GM23338 (cell line): ENCODE measurements around the gene KRT85. TPM values are rescaled to one million over a fixed set of nuclear protein-coding genes. Genes with fewer than 3 reads are reported as not detected.

Source experiments
- ATAC-seq: fragments of 200-7000 bp; cut with Tn5 transposase; 3 replicates; pipeline ENCODE4 v1.9.1; 2020
- DNase-seq: peaks from one replicate; pipeline ENCODE4 v3.0.0-alpha.2; 2015; ENCODE audit warnings: low spot score
- H2AFZ ChIP-seq: fragments of 200-600 bp; sonication (generic); 2 replicates; pipeline ENCODE4 v1.8.0; 2016; ENCODE audit warnings: antibody characterized with exemption, mild to moderate bottlenecking, moderate library complexity
- H3F3A ChIP-seq: fragments of 200-600 bp; sonication (generic); replicated peaks from 2 replicates; pipeline ENCODE4 v1.8.0; 2017; ENCODE audit warnings: antibody characterized with exemption, mixed run types, low read depth
- H3K27ac ChIP-seq: fragments of 200-600 bp; sonication (generic); 2 replicates; pipeline ENCODE4 v1.6.1; 2016; ENCODE audit warnings: low read depth
- H3K27me3 ChIP-seq: fragments of 200-600 bp; sonication (generic); 2 replicates; pipeline ENCODE4 v1.8.0; 2016; ENCODE audit warnings: mild to moderate bottlenecking, mixed run types, moderate library complexity; ENCODE audit not compliant: insufficient read depth
- H3K36me3 ChIP-seq: fragments of 200-600 bp; sonication (generic); 2 replicates; pipeline ENCODE4 v1.8.0; 2016; ENCODE audit warnings: mild to moderate bottlenecking; ENCODE audit not compliant: insufficient read depth
- H3K4me1 ChIP-seq: fragments of 200-600 bp; sonication (generic); 2 replicates; pipeline ENCODE4 v1.8.0; 2016; ENCODE audit warnings: mild to moderate bottlenecking, moderate library complexity; ENCODE audit not compliant: insufficient read depth
- H3K4me2 ChIP-seq: fragments of 200-600 bp; sonication (generic); 2 replicates; pipeline ENCODE4 v1.7.1; 2017; ENCODE audit warnings: mixed run types
- H3K4me3 ChIP-seq: fragments of 200-600 bp; sonication (generic); 2 replicates; pipeline ENCODE4 v1.6.1; 2016; ENCODE audit warnings: mixed run types
- H3K79me2 ChIP-seq: fragments of 200-600 bp; sonication (generic); replicated peaks from 2 replicates; pipeline ENCODE4 v1.8.0; 2017; ENCODE audit warnings: mild to moderate bottlenecking; ENCODE audit not compliant: insufficient read depth
- H3K9me2 ChIP-seq: fragments of 200-600 bp; sonication (generic); 2 replicates; pipeline ENCODE4 v1.8.0; 2017; ENCODE audit not compliant: insufficient read depth
- H4K20me1 ChIP-seq: fragments of 200-600 bp; sonication (generic); replicated peaks from 2 replicates; pipeline ENCODE4 v1.8.0; 2017; ENCODE audit warnings: mild to moderate bottlenecking; ENCODE audit not compliant: insufficient read depth
- H3K27ac Mint-ChIP-seq: 2 replicates; pipeline ENCODE4 v1.8.0; 2020; ENCODE audit warnings: inconsistent platforms, mild to moderate bottlenecking, moderate library complexity, mixed read lengths
- H3K27me3 Mint-ChIP-seq: 3 replicates; pipeline ENCODE4 v1.8.0; 2022; ENCODE audit warnings: low read depth, mild to moderate bottlenecking, moderate library complexity, mixed read lengths, inconsistent platforms; ENCODE audit not compliant: insufficient read depth, poor library complexity
- H3K36me3 Mint-ChIP-seq: 3 replicates; pipeline ENCODE4 v1.8.0; 2021; ENCODE audit warnings: low read depth, mild to moderate bottlenecking, inconsistent platforms, moderate library complexity, mixed read lengths
- H3K4me1 Mint-ChIP-seq: 3 replicates; pipeline ENCODE4 v1.8.0; 2020; ENCODE audit warnings: mild to moderate bottlenecking, inconsistent platforms, mixed read lengths
- H3K4me3 Mint-ChIP-seq: 3 replicates; pipeline ENCODE4 v1.8.0; 2021; ENCODE audit warnings: moderate library complexity, mild to moderate bottlenecking, inconsistent platforms, mixed read lengths
- H3K9me3 Mint-ChIP-seq: 3 replicates; pipeline ENCODE4 v1.8.0; 2020; ENCODE audit warnings: moderate library complexity, mild to moderate bottlenecking, inconsistent platforms, mixed read lengths
- EZH2 ChIP-seq: fragments of 200-600 bp; sonication (generic); IDR thresholded peaks from one replicate; pipeline ENCODE4 v1.8.0; 2017; ENCODE audit warnings: antibody characterized with exemption, mild to moderate bottlenecking, low read depth; ENCODE audit not compliant: unreplicated experiment
- JUNB ChIP-seq: IDR thresholded peaks from one replicate; pipeline ENCODE4 v1.6.1; 2016; ENCODE audit warnings: antibody characterized with exemption; ENCODE audit not compliant: unreplicated experiment
- NANOG ChIP-seq: IDR thresholded peaks from 2 replicates; pipeline ENCODE4 v1.6.1; 2016; ENCODE audit warnings: antibody characterized with exemption, borderline replicate concordance
- POLR2AphosphoS5 ChIP-seq: IDR thresholded peaks from 2 replicates; pipeline ENCODE4 v1.6.1; 2016; ENCODE audit warnings: antibody characterized with exemption, low read depth
- REST ChIP-seq: IDR thresholded peaks from one replicate; pipeline ENCODE4 v1.6.1; 2018; ENCODE audit warnings: antibody characterized with exemption; ENCODE audit not compliant: unreplicated experiment
- STAT1 ChIP-seq: IDR thresholded peaks from one replicate; pipeline ENCODE4 v1.6.1; 2016; ENCODE audit warnings: antibody characterized with exemption; ENCODE audit not compliant: unreplicated experiment
- ZNF114 ChIP-seq: fragments of 250-450 bp; sonication (Bioruptor Pico); IDR thresholded peaks from 2 replicates; pipeline ENCODE4 v1.5.0; 2020; ENCODE audit warnings: mild to moderate bottlenecking, moderate library complexity
- polyA plus RNA-seq: library from polyadenylated mRNA; unstranded; fragments of >200 nt; fragmentation: Nextera tagmentation; extraction: Ambion mirVana; gene quantifications from 2 replicates; pipeline ENCODE4 v1.2.1, GENCODE V29; 2016
- total RNA-seq: library from RNA; depleted of rRNA; stranded (reverse); fragments of >200 nt; shearing (Covaris generic); gene quantifications from 2 replicates; pipeline ENCODE4 v1.2.3, GENCODE V29; 2014

Gene KRT85
- total and polyA plus RNA-seq, 2 experiments from 2014 or later: not detected

- Histone ChIP-seq H3K4me2 (no peak overlapping the region), H3K9me2 (no peaks in the 10 kb centered on the region), H3K27me3 (no peaks in the 10 kb centered on the region), H2AFZ (no peak overlapping the region), H3K4me1 (peaks cover 7% of the 10 kb centered on the region; the same call in 1 of the 2 replicates), H4K20me1 (no peaks in the 10 kb centered on the region), H3K79me2 (no peaks in the 10 kb centered on the region), H3K27ac (no peak overlapping the region), H3K36me3 (no peaks in the 10 kb centered on the region), H3F3A (no peaks in the 10 kb centered on the region), H3K4me3 (no peak overlapping the region)
- Mint-ChIP-seq H3K27ac (no peak overlapping the region), H3K36me3 (no peaks in the 10 kb centered on the region), H3K4me3 (no peak overlapping the region), H3K27me3 (peaks cover 6% of the 10 kb centered on the region), H3K4me1 (peaks cover 8% of the 10 kb centered on the region; the same call in 2 of the 3 replicates), H3K9me3 (no peaks in the 10 kb centered on the region)
- DNase-seq (no peak), ATAC-seq (no peak)
- TF ChIP-seq EZH2 (no peak), JUNB (no peak), REST (no peak)
Observed at GRCh38 chr12:52336641-52337040, 30.6 kb downstream of the KRT85 start.

GRCh38 chr12:52335598-52336262, 31.6 kb downstream of the KRT85 start:
- Histone ChIP-seq H3K27ac (no peak overlapping the region), H3K27me3 (no peaks in the 10 kb centered on the region), H2AFZ (peak overlapping the region; percentile 91; the same call in 1 of the 2 replicates), H3K4me3 (no peak overlapping the region), H3K36me3 (no peaks in the 10 kb centered on the region), H3F3A (no peaks in the 10 kb centered on the region), H3K9me2 (no peaks in the 10 kb centered on the region), H3K4me1 (peaks cover 7% of the 10 kb centered on the region; the same call in 1 of the 2 replicates), H3K79me2 (no peaks in the 10 kb centered on the region), H4K20me1 (no peaks in the 10 kb centered on the region), H3K4me2 (no peak overlapping the region)
- no peak overlapping the region for H3K4me3 Mint-ChIP-seq
- no peaks in the 10 kb centered on the region for H3K9me3 Mint-ChIP-seq
- H3K4me1 Mint-ChIP-seq: peaks cover 8% of the 10 kb centered on the region; the same call in 2 of the 3 replicates
- peak; percentile 53; the same call in 2 of the 3 replicates for ATAC-seq
- H3K36me3 Mint-ChIP-seq: no peaks in the 10 kb centered on the region
- peaks cover 4% of the 10 kb centered on the region for H3K27me3 Mint-ChIP-seq
- no peak for DNase-seq
- TF ChIP-seq POLR2AphosphoS5: no peak
- no peak for TF ChIP-seq NANOG
- no peak for TF ChIP-seq ZNF114 (CRISPR knock-in tag)
- no peak overlapping the region for H3K27ac Mint-ChIP-seq

GRCh38 chr12:52334185-52334584, 33.1 kb downstream of the KRT85 start:
- no peak overlapping the region for H3K27ac Mint-ChIP-seq
- Histone ChIP-seq H3F3A (no peaks in the 10 kb centered on the region), H3K27me3 (no peaks in the 10 kb centered on the region), H2AFZ (no peak overlapping the region), H3K27ac (no peak overlapping the region), H3K79me2 (no peaks in the 10 kb centered on the region), H3K9me2 (no peaks in the 10 kb centered on the region), H3K4me3 (no peak overlapping the region), H3K4me2 (no peak overlapping the region), H3K36me3 (no peaks in the 10 kb centered on the region), H4K20me1 (no peaks in the 10 kb centered on the region), H3K4me1 (peaks cover 7% of the 10 kb centered on the region; the same call in 1 of the 2 replicates)
- H3K36me3 Mint-ChIP-seq: no peaks in the 10 kb centered on the region
- no peak overlapping the region for H3K4me3 Mint-ChIP-seq
- H3K9me3 Mint-ChIP-seq: no peaks in the 10 kb centered on the region
- peaks cover 8% of the 10 kb centered on the region; the same call in 2 of the 3 replicates for H3K4me1 Mint-ChIP-seq
- ATAC-seq (no peak), DNase-seq (no peak)
- H3K27me3 Mint-ChIP-seq: peaks cover 4% of the 10 kb centered on the region
- TF ChIP-seq JUNB (no peak), STAT1 (no peak)
